GM12892 (cell line): ENCODE measurements around the gene PPP1R13L.

Source experiments
- DNase-seq: peaks from one replicate; pipeline ENCODE4 v3.0.0; 2011; ENCODE audit not compliant: insufficient read length
- FAIRE-seq: peaks from 2 replicates; lab custom pipeline; 2011; peaks lifted over from hg19 to GRCh38; lab: Jason Lieb, UNC
- POLR2A ChIP-seq: IDR thresholded peaks from 2 replicates; pipeline ENCODE4 v1.6.1; 2011; ENCODE audit warnings: low read depth, low read length, control low read depth
- POLR2AphosphoS5 ChIP-seq: IDR thresholded peaks from 2 replicates; pipeline ENCODE4 v1.6.1; 2011; ENCODE audit warnings: low read depth, low read length, control low read depth
- TAF1 ChIP-seq: IDR thresholded peaks from 2 replicates; pipeline ENCODE4 v1.6.1; 2011; ENCODE audit warnings: low read depth, mild to moderate bottlenecking, control low read depth, low read length, borderline replicate concordance

The PPP1R13L gene

GRCh38 chr19:45402298-45403061, 2.4 kb downstream of the PPP1R13L start:
- peak; percentile 53 for DNase-seq
- FAIRE-seq: no peak
- TF ChIP-seq POLR2AphosphoS5 (no peak), TAF1 (no peak), POLR2A (no peak)

GRCh38 chr19:45401815-45402214, 3.1 kb downstream of the PPP1R13L start:
- FAIRE-seq: no peak
- TF ChIP-seq TAF1: no peak
- no peak for TF ChIP-seq POLR2AphosphoS5
- no peak for TF ChIP-seq POLR2A
- no peak for DNase-seq

GRCh38 chr19:45400192-45400591, 4.7 kb downstream of the PPP1R13L start:
- no peak for TF ChIP-seq POLR2A
- TF ChIP-seq TAF1: no peak
- TF ChIP-seq POLR2AphosphoS5: no peak
- FAIRE-seq (no peak), DNase-seq (no peak)

GRCh38 chr19:45395821-45396617, 8.8 kb downstream of the PPP1R13L start:
- FAIRE-seq (no peak), DNase-seq (peak; percentile 11)
- TF ChIP-seq POLR2AphosphoS5: no peak

GRCh38 chr19:45391871-45392665, 12.8 kb downstream of the PPP1R13L start:
- DNase-seq (peak; percentile 2), FAIRE-seq (no peak)
- TF ChIP-seq POLR2A: no peak
- no peak for TF ChIP-seq POLR2AphosphoS5

- TF ChIP-seq POLR2A: no peak
- TF ChIP-seq POLR2AphosphoS5: no peak
- TF ChIP-seq TAF1: no peak
- FAIRE-seq: peak; percentile 61
- DNase-seq: peak; percentile 27
These were observed 13.5 kb downstream of the PPP1R13L start for GRCh38 chr19:45391346-45391745.

GRCh38 chr19:45385392-45386221, 19.3 kb downstream of the PPP1R13L start:
- DNase-seq: peak; percentile 7
- TF ChIP-seq POLR2A (no peak), POLR2AphosphoS5 (no peak), TAF1 (no peak)
- no peak for FAIRE-seq

GRCh38 chr19:45382426-45382825, 22.4 kb downstream of the PPP1R13L start:
- TF ChIP-seq POLR2A (no peak), POLR2AphosphoS5 (no peak), TAF1 (no peak)
- FAIRE-seq: no peak
- DNase-seq: no peak

GRCh38 chr19:45380107-45380506, 24.8 kb downstream of the PPP1R13L start:
- FAIRE-seq: no peak
- TF ChIP-seq TAF1 (no peak), POLR2AphosphoS5 (no peak), POLR2A (no peak)
- DNase-seq: no peak

- TF ChIP-seq POLR2A: no peak
- TF ChIP-seq TAF1: no peak
- TF ChIP-seq POLR2AphosphoS5: no peak
- no peak for DNase-seq
- no peak for FAIRE-seq
These were observed 28.7 kb downstream of the PPP1R13L start for GRCh38 chr19:45376045-45376724.
